GM20000 (cell line): Measurements from ENCODE around the gene NKPD1.

ENCODE experiments used
- DNase-seq: peaks from one replicate; pipeline ENCODE4 v3.0.0; 2012; ENCODE audit warnings: low spot score
- TF ChIP-seq, protein P1 (sequence below): IDR thresholded peaks from 2 replicates; pipeline ENCODE4 v1.5.1; 2012; ENCODE audit warnings: mild to moderate bottlenecking, control low read depth; ENCODE audit errors: extremely low read depth, missing control alignments

NKPD1 gene

DNA sequence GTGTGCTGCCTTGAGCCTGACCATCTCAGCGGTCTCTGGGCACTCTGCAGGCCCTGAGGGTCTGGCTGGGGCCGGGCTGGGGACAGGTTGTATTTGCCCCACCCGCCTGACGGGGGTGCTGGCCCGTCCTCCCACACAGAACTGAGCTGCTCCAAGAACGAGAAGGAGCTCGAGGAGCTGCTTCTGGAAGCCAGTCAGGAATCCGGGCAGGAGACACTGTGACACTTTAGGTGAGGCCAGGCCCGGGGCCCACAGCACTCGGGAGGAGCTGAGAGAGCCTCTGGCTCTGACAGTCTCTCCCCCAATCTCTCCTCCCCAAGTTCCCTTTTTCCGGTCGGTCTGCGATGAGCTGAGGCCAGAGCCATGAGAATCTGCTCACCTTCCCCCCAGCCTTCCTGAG lies 14.5 kb downstream of the NKPD1 start:
- TF ChIP-seq, protein P1, sequence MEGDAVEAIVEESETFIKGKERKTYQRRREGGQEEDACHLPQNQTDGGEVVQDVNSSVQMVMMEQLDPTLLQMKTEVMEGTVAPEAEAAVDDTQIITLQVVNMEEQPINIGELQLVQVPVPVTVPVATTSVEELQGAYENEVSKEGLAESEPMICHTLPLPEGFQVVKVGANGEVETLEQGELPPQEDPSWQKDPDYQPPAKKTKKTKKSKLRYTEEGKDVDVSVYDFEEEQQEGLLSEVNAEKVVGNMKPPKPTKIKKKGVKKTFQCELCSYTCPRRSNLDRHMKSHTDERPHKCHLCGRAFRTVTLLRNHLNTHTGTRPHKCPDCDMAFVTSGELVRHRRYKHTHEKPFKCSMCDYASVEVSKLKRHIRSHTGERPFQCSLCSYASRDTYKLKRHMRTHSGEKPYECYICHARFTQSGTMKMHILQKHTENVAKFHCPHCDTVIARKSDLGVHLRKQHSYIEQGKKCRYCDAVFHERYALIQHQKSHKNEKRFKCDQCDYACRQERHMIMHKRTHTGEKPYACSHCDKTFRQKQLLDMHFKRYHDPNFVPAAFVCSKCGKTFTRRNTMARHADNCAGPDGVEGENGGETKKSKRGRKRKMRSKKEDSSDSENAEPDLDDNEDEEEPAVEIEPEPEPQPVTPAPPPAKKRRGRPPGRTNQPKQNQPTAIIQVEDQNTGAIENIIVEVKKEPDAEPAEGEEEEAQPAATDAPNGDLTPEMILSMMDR, result no peak
- peak; percentile 22 for DNase-seq

DNA sequence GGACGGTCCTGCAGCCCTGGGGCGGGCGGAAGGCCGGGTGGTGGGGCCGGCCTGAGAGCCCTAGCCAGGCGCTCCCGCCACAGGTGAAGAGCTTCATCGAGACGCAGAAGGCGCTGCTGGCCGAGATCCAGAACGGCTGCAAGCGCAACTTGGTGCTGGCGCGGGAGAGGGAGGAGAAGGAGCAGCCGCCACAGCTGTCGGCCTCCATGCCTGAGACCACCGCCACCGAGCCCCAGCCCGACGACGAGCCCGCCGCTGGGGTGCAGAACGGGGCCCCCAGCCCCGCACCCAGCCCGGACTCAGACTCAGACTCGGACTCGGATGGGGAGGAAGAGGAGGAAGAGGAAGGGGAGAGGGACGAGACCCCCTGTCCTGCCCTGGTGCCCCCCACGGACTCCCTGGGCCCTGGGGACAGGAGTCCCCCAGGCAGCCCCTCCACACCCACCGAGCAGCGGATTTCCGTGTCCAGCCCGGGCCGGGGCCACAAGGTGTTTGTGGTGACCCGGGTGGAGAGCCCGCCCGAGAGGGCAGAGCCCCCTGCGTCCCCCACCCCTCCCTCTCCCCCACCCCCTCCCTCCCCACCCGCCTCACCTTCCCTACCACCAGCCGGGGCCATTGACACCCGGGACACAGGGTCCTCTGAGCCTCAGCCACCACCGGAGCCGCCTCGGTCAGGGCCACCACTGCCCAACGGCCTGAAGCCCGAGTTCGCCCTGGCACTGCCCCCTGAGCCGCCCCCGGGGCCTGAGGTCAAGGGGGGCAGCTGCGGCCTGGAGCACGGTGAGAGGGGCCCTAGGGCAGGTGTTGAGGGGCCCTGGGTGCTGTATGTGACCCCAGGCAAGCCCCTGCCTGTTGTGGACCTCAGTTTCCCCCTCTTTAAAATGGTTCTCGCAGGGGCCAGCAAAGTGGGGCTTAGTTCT lies 15.3 kb downstream of the NKPD1 start:
- peak; percentile 20 for DNase-seq
- TF ChIP-seq, protein P1, result no peak

DNA sequence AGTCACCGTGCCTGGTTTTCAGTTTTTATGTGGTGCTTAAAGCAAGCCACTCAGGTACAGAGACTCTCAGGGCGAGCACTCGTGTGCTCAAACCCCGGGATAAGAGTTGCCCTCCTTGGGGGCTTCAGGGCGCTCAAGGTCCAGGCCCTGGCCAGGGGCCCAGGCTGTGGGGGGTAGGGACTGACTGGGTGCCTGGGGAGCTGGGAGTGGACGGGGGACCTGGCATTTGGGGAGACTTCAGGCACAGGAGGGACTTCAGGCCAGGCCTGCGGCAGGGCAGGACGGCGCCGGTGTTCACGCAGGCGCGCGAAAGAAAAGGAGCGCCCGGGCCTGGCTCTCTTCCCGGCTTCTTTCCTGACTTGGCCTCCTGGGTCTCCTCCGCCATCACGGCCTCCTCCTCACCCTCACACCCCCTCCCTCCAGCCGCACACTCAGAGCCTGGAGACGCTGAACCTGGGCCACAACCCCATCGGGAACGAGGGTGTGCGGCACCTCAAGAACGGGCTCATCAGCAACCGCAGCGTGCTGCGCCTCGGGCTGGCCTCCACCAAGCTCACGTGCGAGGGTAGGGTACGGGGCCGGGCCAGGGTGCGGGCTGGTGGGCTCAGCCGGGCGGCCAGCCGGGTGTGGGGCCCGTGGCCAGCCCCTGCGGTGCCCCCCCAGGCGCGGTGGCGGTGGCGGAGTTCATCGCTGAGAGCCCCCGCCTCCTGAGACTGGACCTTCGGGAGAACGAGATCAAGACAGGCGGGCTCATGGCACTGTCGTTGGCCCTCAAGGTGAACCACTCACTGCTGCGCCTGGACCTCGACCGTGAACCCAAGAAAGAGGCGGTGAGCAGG lies 16.1 kb downstream of the NKPD1 start:
- peak; percentile 30 for DNase-seq
- TF ChIP-seq, protein P1, result no peak

DNA sequence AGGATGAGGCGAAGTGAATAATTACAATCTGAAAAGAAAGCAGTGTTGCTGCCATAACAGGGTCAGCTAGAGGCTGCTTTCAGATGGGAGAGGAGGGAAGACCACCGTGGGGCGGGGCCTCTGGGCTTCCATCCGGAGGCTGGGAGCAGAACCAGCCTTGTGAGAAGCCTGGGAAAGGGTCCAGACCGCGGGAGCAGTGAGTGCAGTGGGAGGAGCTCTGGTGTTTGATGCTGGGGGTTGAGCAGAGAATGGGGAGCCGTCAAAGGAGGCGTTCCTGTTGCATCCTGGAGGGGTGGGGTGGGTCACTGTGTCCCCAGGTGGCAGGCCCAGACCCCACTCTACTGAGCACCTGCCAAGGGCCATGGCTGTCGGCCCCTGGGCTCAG lies 18.1 kb downstream of the NKPD1 start:
- DNase-seq, result no peak

DNA sequence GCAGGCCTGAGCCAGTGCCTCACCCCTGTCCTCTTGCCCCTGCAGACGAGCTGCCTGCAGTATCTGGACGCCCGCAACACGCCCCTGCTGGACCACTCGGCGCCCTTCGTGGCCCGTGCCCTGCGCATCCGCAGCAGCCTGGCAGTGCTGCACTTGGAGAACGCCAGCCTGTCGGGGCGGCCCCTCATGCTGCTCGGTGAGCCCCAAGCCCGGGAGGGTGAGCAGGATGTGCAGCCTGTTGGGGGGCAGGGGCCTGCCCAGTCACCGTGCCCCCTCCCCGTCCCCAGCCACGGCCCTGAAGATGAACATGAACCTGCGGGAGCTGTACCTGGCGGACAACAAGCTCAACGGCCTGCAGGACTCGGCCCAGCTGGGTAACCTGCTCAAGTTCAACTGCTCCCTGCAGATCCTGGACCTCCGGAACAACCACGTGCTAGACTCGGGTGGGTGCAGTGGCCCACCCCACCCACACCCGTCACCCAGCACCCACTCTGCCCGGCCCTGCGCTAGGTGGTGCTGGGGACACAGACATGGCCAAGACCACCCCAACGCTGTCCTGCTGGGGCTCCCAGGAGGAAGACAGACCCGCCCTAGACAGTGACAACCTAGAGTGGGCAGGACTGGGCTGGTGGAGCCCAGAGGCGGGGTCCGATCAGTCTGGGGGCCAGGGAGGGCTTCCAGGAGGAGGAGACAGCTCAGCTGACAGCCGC lies 18.6 kb downstream of the NKPD1 start:
- TF ChIP-seq, protein P1, result no peak
- DNase-seq, result peak; percentile 21

More for the DNA sequence above, 18.1 kb downstream of the NKPD1 start:
- TF ChIP-seq, protein P1, result no peak

DNA sequence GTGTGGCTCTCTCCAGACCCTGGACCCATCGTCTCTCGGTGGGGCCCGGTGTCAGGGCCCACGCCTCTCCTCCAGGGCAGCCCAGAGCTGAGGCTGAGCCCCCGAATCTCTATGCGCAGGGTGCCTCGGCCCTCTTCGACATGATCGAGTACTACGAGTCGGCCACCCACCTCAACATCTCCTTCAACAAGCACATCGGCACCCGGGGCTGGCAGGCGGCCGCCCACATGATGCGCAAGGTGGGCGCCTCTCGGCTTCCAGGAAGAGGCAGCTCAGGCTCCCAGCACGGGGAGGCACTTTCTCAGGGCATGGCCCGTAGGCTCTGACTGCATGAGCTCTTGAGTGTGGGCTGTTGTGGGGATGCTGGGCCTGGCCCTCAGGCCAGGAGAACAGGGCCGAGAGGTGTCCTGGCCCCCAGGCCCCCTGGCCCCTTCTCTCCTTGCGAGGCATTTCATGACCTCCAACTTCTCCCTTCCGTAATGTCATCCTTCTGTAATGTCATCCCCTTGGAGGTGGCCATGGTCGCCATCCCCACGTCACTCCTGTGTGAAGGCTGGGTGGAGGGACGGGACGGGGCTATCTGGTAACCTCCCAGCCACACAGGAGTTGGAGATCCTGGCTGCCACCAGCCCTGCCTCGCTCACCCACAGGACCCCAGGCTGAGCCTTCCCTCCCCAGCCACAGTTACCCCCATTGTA lies 19.4 kb downstream of the NKPD1 start:
- no peak for DNase-seq
- TF ChIP-seq, protein P1, result no peak
